NCI-H1048 (cell line): ENCODE data around the gene ENPP3.
A peak's percentile ranks its signal among the peaks of the same experiment; 100 is the strongest.
"Not testable (repeated sequence)": the region's sequence is repeated elsewhere in the genome, so short reads cannot be mapped to it uniquely, and the experiment has no call there.

Experiments
- DNase-seq: peaks from one replicate; lab custom pipeline; 2025; lab: John Stamatoyannopoulos, UW

The ENPP3 gene

DNA sequence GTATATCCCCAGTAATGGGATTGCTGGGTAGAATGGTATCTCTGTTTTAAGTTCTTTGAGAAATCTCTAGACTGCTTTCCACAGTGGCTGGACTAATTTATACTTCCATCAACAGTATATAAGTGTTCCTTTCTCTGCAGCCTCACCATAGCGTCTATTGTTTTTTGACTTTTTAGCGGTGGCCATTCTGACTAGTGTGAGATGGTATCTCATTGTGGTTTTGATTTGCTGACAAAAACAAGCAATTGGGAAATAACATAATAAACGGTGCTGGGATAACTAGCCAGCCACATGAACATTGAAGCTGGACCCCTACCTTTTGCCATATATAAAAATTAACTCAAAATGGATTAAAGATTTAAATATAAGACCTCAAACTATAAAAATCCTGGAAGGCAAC, 49.9 kb downstream of the ENPP3 start:
- DNase-seq: no peak

DNA sequence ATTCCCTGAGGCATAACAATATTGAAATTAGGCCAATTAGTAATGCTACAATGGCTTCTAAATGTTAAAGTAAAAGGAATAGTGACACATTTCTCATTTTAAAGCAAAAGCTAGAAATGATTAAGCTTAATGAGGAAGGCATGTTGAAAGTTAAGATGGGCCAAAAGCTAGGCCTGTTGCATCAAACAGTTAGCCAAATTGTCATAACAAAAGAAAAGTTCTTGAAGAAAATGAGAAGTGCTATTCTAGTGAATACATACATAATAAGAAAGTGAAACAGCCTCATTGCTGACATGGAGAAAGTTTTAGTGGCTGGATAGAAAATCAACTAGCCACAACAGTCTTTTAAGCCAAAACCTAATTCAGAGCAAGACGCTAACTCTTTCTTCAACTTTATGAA, 51.2 kb downstream of the ENPP3 start:
- DNase-seq: no peak

DNA sequence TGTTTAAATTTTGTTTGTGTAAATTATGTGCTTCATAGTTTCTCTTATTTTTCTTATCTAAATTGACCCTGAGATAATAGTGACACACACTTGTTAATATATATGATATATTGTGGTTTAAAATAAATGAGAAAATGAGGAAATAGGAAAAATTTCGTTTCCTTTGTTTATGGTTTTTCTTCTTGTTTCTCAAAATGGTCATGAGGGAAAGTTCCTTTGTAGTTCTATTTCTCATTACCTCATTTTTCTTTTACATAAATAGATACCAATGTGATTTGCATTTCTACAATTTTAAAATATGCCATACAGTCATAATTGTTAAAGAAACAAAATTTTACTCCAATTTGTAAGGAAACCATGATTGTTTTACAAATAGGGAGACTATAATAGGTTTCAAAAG, 54.9 kb downstream of the ENPP3 start:
- no peak for DNase-seq

DNA sequence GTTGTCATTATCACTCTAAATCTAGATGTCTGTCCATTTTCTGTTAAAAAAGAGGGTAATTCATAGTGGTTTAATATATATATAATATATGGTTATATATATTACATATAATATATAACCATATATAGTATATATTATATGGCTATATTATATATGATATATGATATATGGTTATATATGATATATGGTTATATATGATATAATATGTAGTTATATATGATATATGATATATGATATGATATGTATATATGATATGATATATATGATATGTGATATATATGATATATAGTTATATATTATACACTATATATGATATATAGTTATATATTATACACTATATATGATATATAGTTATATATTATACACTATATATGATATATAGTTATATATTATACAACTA, 55.5 kb downstream of the ENPP3 start:
- DNase-seq: no peak

DNA sequence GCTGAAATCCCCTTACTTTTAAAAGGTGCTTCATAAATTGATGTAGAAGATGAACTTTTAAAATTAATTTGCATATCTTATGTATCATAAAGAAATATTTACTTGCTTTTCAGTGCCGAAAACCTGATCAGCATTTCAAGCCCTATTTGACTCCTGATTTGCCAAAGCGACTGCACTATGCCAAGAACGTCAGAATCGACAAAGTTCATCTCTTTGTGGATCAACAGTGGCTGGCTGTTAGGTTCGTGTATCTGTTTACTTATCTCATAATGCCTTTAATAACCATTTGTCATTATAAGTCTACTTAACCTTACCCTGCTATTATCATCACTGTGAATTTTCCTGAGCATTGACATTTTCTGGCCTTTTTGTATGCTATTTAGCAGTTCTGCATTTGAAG, 56.3 kb downstream of the ENPP3 start:
- DNase-seq: no peak

DNA sequence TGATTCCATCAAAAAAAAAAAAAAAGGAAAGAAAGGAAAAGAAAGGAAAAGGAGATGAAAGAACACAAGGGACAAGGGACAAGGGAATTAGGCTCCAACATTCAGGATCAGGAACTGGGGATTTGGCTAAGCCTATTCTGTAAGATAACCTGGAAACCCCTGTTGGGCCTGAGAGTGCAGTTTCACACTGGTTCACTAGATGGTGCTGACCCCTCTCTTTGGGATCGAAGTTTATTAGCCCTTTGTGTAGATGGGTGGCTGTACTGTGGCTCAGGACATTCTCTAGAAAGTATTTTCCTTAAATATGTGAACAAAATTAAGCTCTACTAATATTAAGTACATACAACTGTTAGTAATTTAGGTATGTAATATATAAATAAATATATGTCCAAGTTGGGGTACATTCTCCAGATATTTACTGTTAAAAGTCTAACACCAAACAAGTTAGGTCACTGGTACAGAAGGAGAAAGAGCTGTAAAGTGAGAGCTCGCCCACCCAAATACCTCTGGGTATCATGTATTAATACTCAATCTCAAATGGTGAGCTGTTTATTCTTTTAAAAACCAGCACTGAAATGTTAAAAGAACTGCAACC, 57.8 kb downstream of the ENPP3 start:
- peak; percentile 11 for DNase-seq

DNA sequence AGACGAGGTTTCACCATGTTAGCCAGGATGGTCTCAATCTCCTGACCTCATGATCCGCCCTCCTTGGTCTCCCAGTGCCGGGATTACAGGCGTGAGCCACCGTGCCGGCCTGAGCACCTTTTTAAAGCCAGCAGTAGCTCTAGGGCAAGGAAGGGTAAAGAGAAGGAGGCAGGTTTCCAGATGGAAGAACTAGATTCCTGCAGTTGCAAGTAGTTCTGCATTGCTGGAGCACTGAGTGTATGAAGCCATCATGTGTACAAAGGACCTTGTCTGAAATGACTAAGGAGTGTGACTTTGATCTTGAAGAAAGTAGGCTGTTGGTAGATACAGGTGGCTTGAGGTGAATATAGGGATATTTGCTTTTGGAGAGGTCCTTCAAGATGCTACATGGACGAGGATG, 59.9 kb downstream of the ENPP3 start:
- no peak for DNase-seq

DNA sequence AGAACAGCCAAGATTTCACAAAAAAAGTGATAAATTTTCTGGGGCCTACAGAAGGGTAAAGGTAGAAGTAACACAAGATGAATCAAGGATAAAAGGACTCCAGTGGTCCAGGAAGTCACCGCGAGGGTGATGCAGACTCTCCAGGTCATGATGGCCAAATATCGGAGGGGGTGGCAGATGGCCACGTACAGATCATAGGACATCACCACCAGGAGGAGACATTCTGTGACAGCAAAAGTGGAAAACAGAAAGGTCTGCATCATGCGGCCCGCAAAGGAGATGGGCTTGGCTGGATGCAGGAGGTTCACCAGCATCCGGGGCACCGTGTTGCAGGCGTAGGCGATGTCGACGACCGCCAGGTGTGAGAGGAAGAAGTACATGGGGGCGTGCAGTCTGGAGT, 63.7 kb downstream of the ENPP3 start:
- DNase-seq: not testable (repeated sequence)

DNA sequence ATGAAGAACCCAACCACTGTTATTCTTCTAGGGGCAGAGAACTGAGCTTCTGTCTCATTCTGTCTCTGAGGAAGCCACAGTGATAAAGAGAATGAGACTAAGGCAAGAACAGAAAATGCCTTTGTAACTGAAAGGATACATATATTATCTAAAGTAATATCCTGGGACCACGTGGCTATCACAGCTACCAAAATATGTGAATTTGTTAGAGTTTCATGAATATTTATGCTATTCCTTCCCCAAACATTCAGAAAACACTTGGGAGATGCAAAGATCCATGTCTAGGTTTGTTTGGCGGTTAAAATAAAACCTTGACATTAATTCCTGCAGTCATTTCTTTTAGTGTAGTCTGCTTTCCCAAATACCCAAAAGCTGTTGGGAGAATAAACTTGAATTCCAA, 66.8 kb downstream of the ENPP3 start:
- not testable (repeated sequence) for DNase-seq

DNA sequence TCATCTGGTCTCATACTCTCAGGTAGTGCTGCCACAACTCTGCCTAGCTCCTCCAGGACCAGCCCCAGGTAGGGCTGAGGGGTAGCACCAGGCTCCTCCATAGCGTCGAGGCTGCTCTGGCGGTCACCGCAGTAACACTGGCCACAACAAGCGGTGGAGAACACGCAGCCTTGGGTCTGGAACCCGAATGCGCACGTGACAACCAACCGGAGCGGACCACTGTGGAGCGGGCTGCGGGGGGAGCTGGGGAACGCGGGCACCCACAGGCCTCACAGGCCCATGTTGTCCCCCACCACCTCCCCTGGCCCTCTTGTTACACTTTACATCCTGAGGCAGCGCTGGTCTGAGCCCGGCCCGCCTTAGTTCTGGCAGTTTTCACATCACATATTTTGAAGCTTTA, 73.8 kb downstream of the ENPP3 start, which contains the start of gene CTAGE9:
CTAGE9 (minus strand) TSS at position 101 of the 400 bp plus-strand sequence; CDS start at position 101, 0 bp downstream.
- DNase-seq: not testable (repeated sequence)

DNA sequence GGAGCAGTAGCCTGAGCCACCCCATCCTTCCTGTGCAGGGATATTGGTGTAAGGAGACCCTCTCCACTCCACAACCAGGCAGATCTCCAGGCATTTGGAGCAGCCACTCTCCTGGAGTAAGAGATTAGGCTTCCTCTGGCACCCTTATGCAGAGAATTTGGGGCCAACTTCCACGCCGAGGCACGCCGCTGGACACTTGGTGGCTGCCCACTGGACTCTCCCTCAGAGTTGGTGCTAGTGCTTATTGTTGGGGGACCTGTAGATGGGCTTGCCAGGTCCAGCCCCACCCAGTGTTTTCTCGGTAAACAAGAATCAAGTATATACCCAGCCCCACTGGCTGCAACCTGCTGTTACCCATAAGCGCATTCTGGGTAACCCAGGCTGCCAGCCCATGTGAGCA, 78.5 kb downstream of the ENPP3 start:
- DNase-seq: not testable (repeated sequence)

DNA sequence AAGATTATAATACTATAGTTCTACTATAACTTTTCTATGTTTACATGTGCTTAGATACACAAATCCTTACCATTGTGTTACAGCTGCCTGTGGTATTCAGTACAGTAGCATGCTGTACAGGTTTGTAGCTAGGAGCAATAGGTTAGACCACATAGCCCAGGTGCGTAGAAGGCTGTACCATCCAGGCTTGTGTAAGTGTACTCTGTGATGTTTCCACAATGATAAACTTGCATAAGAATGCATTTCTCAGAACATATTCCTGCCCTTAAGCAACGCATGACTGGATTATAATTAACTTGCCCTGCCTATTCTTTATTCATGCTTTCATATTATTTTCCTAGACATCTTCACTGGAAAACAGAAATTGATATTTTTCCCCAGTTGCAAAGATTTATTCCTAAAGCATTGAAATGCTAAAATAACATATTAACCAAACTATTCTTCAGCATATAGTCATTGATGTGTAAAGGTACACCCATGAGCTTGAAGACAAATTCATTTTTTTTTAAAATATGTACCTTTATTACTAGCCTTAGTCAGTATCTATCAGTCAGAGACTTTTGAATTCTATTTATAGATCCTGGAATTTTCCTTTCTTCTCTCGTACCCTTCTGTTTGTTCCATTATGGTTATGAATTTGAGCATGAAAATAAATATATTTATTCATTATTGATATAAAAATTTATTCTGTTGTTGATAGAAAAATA, 80.9 kb downstream of the ENPP3 start:
- DNase-seq: peak; percentile 30

DNA sequence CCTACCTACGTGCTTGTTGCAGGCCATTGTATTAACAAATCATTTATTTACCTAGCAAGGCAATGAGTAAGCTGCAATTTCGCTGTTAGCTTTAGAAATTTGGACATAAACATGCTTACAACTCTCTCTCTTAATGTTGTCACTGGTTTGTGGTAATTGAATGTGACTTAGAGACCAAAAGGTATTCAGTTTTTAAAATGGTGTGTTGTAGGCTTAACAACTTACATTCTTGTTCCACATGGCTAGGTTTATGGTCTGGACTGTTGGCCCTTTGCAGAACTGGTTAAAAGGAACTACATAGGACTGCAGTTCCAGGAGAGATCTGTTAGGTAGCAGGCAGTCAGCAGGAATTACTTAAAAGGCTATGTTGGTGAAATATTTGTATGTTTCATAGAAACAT, 84.1 kb downstream of the ENPP3 start:
- DNase-seq: no peak

DNA sequence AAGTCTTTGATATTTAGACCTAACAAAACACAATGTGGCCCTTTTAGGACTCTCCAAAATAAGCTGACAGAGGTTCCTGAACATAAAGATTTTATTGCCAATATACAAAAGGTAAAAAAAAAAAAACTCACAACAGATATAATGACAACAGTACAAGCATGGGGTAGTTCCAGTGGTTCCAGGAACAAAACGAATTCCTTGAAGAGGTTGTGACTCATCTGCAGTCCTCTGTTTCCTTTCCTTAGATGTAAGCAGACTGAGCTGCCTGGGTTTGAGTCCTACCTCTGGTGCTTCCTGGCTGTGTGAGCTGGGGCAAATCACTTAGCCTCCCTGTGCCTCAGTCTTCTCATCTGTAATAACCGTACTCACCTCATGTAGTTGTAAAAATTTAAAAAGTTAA, 87.0 kb downstream of the ENPP3 start:
- DNase-seq: no peak

DNA sequence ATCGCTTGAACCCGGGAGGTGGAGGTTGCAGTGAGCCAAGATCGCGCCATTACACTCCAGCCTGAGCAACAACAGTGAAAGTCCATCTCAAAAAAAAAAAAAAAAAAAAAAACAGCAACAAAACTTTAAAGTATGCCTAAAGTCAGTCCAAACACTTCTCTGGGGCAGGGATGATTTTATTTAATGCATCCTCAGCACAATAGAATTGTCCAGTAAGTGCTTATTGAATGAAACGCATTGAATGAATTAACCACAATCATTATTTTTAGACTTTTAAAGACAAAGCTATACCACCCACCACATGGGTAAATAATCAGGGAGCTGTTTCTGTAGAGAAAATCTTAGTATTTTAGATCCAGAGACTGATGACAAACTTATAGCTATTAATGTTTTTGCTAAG, 90.4 kb downstream of the ENPP3 start:
- DNase-seq: no peak

DNA sequence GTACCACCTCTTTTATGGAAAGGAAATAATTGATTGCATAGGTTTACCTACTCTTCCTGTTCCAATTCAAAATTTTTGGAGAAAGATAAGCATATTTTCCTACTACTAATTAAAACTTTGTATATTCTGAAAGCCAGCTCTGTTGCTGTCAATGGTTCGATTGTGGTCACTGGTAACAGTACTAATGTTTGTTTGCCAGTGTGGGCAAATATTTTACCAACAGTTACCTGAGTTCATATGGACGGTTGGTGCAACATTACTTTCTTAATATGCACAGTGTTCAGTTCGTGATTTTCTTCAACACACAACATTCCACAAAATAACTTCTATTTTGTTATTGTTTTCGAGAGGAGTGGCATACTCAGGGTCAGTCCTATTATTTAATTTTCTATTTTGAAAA, 90.8 kb downstream of the ENPP3 start:
- no peak for DNase-seq

DNA sequence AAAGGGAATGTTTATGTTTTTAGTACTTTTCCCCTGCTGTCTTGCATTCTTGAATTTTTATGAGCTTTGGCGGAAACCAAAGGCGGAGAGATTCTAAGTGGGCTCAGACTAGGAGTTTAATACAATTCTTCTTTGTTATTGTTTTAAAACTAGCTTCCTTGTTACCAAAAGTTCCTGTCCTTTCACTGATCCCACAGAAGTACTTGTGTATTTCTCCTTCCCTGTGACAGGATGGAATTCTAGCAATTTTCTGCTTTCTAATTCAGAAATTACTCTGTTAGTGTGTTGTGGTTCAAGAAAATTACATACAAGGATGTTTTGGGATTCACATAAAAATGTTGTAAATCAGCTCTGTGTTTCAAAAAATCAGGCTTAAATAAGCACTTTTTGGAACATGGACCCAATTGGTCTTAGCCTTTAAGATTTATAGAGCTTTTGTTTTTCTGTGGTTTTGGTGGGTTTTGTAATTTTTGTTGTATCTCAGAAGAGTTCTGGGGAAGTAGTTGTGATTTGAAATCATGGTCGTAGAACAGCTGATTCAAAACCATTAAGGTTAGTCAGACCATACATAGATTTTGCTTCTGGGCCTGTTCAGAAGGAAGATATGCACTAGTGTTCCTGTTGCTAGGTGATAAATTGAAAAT, 91.3 kb downstream of the ENPP3 start:
- no peak for DNase-seq

DNA sequence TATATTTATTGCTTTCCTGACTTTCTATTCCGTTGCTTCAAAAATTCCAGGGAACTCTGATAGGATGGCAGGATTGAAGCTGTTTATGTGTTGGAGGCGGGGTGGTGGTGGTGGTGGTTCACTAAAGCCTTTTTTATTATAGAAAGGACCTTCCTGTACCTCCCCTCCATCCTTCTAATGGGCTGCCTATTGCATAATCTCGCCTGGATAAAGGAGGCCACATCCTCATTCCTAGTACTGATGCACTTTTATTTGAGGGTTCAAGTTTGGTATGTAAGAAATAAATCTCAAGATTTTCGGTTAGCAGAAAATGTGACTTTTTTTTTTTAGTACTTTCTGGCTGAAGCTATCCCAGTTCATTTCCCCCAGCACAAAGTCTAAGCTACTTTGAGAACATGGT, 92.4 kb downstream of the ENPP3 start:
- DNase-seq: no peak

DNA sequence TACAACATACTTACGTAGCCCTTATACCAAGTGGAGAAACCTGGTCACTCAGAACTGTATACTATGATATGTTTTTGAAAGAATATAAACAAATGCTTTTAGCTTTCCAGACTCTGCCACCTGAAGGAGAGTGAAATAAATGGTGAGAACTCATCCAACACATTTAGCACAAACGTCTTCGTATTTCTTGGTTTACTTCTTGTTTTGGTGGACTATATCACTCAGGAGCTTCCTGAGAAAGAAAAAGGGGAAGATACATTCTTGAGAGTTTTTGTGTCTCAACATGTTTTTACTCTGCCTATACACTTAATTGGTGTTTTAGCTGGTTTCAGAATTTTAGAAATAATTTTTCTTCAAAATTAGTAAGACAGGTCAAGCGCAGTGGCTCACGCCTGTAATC, 93.2 kb downstream of the ENPP3 start:
- DNase-seq: no peak

DNA sequence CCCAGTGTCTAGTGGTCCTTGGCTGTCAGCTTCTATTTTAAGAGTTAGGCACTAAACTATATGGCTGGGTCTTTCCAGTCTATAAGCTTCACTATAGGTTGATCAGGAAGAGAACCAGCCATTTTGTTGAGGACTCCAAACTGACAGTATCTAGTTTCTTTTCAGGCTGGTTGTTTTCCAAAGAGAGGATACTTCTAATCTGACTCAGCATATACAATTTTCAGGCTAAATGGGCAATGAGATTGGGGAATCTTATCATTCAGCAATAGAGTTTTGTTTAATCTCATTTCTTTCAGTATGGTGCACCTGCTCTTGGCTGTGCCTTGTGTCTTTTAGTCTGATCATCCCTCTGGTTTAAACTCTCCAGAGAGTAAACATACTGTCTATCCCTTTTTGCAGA, 94.1 kb downstream of the ENPP3 start:
- no peak for DNase-seq

DNA sequence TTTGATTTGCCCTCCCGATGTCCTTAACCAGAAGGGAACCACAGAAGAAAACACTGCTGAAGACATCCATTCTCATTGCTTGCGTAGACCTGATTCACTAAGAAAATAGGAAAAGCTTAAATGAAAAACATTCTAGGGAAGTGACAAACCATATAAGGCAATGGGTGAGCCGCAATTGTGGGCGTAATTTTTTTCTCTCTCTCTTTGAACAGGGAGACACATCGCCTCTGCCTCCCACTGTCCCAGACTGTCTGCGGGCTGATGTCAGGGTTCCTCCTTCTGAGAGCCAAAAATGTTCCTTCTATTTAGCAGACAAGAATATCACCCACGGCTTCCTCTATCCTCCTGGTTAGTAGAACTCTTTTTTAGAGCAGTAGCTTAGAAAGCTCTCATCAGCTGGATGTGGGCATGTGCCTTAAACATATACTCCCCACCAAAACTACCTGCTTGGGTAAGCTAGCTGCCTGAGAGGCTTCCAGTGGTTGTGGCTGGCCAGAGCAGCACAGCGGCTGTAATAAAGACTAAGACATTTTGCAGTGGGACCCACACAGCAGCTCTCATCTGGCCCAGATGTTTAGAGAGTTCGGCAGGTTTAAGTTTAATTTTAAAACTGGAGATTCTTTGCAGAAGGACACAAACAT, 96.4 kb downstream of the ENPP3 start:
- DNase-seq: no peak

DNA sequence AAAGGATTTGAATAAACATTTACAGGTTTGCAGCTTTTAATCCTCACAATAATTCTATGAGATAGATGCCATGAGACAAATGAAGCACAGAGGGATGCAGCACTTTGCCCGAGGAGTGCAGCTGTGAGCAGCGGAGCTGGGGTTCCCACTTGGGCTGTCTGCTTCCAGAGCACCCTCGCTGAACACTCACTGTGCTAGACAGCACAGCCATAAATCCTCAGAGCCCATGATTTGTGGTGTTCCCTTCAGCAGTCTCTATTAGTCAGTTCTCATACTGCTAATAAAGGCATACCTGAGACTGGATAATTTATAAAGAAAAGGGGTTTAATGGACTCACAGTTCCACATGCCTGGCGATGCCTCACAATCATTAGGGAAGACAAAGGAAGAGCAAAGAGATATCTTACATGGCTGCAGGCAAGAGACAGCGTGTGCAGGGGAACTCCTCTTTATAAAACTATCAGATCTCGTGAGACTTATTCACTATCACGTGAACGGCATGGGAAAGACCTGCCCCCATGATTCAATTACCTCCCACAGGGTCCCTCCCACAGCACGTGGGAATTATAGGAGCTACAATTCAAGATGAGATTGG, 99.0 kb downstream of the ENPP3 start:
- DNase-seq: no peak

DNA sequence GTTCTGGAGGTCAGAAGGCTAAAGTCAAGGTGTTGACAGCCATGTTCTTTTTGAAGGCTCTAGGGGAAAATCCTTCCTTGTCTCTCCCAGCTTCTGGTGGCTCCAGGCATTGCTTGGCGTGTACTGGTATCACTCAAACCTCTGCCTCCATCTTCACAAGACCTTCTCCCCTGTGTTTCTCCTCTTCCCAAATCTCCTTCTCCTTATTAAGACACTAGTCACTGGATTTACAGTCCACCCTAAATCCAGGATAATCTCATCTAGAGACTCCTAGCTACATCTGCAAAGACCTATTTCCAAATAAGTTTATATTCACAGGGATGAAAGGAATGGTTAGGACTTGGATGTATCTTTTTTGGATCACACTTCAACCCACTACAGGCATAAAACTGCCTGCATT, 99.7 kb downstream of the ENPP3 start:
- no peak for DNase-seq
